H1 (cell line): ENCODE results near the gene DOCK3. TPM values are rescaled to one million over a fixed set of nuclear protein-coding genes. Genes with fewer than 3 reads are reported as not detected.

Source experiments
- CTCF ChIA-PET: fragments of 300-600 bp; sonication (Branson Sonifier 250); formaldehyde crosslinking; loops from one replicate; lab custom pipeline; 2021; ENCODE audit not compliant: partially characterized antibody; lab: Charles Lee
- POLR2A ChIA-PET: fragments of 300-600 bp; sonication (Branson Sonifier 250); formaldehyde crosslinking; loops from one replicate; lab custom pipeline; 2021; ENCODE audit warnings: inconsistent platforms; ENCODE audit not compliant: partially characterized antibody; lab: Charles Lee
- DNase-seq, 2 experiments: peaks; one replicate each; pipeline versions ENCODE4 v3.0.0 to v3.0.0-alpha.2; 2010 to 2022; ENCODE audit warnings: low spot score in 2 of 2, low read depth in 1 of 2, mixed read lengths in 1 of 2
- FAIRE-seq: peaks from 2 replicates; lab custom pipeline; 2011; peaks lifted over from hg19 to GRCh38; lab: Jason Lieb, UNC
- H2AFZ ChIP-seq: 2 replicates; pipeline ENCODE4 v1.8.1; 2012; ENCODE audit warnings: low read length, inconsistent platforms
- H2AK5ac ChIP-seq: 2 replicates; pipeline ENCODE4 v1.6.1; 2013; ENCODE audit warnings: low read depth, low read length
- H2BK120ac ChIP-seq: replicated peaks from 2 replicates; pipeline ENCODE3; 2013; ENCODE audit warnings: low read depth, low read length, inconsistent platforms
- H2BK12ac ChIP-seq: 2 replicates; pipeline ENCODE4 v1.6.1; 2013; ENCODE audit warnings: low read depth, low read length
- H2BK15ac ChIP-seq: 2 replicates; pipeline ENCODE4 v1.6.1; 2013; ENCODE audit warnings: low read length
- H2BK20ac ChIP-seq: 2 replicates; pipeline ENCODE4 v1.6.1; 2013; ENCODE audit warnings: low read length
- H2BK5ac ChIP-seq: 2 replicates; pipeline ENCODE4 v1.6.1; 2013; ENCODE audit warnings: low read depth, low read length
- H3K14ac ChIP-seq: 2 replicates; pipeline ENCODE4 v1.6.1; 2013; ENCODE audit warnings: inconsistent platforms; ENCODE audit not compliant: insufficient read length
- H3K18ac ChIP-seq: 2 replicates; pipeline ENCODE4 v1.6.1; 2013; ENCODE audit warnings: low read length; ENCODE audit errors: extremely low read depth
- H3K23ac ChIP-seq: 2 replicates; pipeline ENCODE4 v1.6.1; 2013; ENCODE audit warnings: inconsistent platforms; ENCODE audit not compliant: insufficient read length
- H3K23me2 ChIP-seq: 2 replicates; pipeline ENCODE4 v1.6.1; 2013; ENCODE audit warnings: low read depth, low read length
- H3K27ac ChIP-seq: 2 replicates; pipeline ENCODE4 v1.6.1; 2011; ENCODE audit warnings: low read depth, low read length, inconsistent platforms
- H3K27me3 ChIP-seq, 4 experiments: replicated peaks in 1 of 4; 1 replicate in 1 of 4; 2 replicates in 3 of 4; pipeline versions ENCODE4 v1.6.1 to v1.8.1; 2011 to 2013; ENCODE audit warnings: low read length in 3 of 4, mild to moderate bottlenecking in 3 of 4, inconsistent platforms in 2 of 4, mixed read lengths in 2 of 4, moderate library complexity in 1 of 4; ENCODE audit not compliant: control insufficient read depth in 3 of 4, insufficient read depth in 3 of 4; ENCODE audit errors: extremely low read depth in 1 of 4
- H3K36me3 ChIP-seq, 4 experiments: 2 replicates each; pipeline versions ENCODE4 v1.6.1 to v1.8.1; 2011 to 2013; ENCODE audit warnings: mild to moderate bottlenecking in 4 of 4, low read length in 3 of 4, moderate library complexity in 2 of 4, control low read depth in 1 of 4, inconsistent platforms in 1 of 4; ENCODE audit not compliant: insufficient read depth in 4 of 4, control insufficient read depth in 2 of 4
- H3K4ac ChIP-seq: replicated peaks from 2 replicates; pipeline ENCODE3; 2013; ENCODE audit warnings: low read length, low read depth, mixed read lengths, inconsistent platforms; ENCODE audit not compliant: insufficient read length
- H3K4me1 ChIP-seq, 4 experiments: replicated peaks in 1 of 4; 1 replicate in 1 of 4; 2 replicates in 3 of 4; pipeline versions ENCODE4 v1.6.1 to v1.8.1; 2011 to 2013; ENCODE audit warnings: low read length in 3 of 4, inconsistent platforms in 2 of 4, mixed read lengths in 1 of 4; ENCODE audit not compliant: insufficient read depth in 4 of 4, control insufficient read depth in 3 of 4
- H3K4me2 ChIP-seq, 2 experiments: 2 replicates each; pipeline versions ENCODE4 v1.6.1 to v1.8.1; 2011 to 2013; ENCODE audit warnings: low read depth in 2 of 2, low read length in 2 of 2, control low read depth in 1 of 2, inconsistent platforms in 1 of 2, mild to moderate bottlenecking in 1 of 2; ENCODE audit not compliant: insufficient read depth in 1 of 2
- H3K4me3 ChIP-seq, 4 experiments: fragments of 200-600, 300-600 bp in 1 of 4; sonication (generic), shearing (Covaris generic), sonication (Bioruptor Twin) in 1 of 4; 2 replicates each; pipeline versions ENCODE4 v1.5.1 to v1.8.1; 2011 to 2016; ENCODE audit warnings: low read length in 4 of 4, low read depth in 3 of 4, control low read depth in 2 of 4, inconsistent platforms in 2 of 4, mild to moderate bottlenecking in 2 of 4, mixed read lengths in 1 of 4, moderate library complexity in 1 of 4; ENCODE audit not compliant: insufficient read depth in 2 of 4; ENCODE audit errors: extremely low read depth in 1 of 4
- H3K56ac ChIP-seq: replicated peaks from 2 replicates; pipeline ENCODE3; 2013; ENCODE audit warnings: low read depth, mild to moderate bottlenecking, mixed read lengths, low read length, inconsistent platforms; ENCODE audit not compliant: insufficient read length
- H3K79me1 ChIP-seq: 2 replicates; pipeline ENCODE4 v1.6.1; 2013; ENCODE audit warnings: low read depth, low read length, control low read depth
- H3K79me2 ChIP-seq, 2 experiments: 2 replicates each; pipeline versions ENCODE4 v1.6.1 to v1.8.1; 2012 to 2013; ENCODE audit warnings: low read length in 2 of 2, mild to moderate bottlenecking in 2 of 2, inconsistent platforms in 1 of 2; ENCODE audit not compliant: insufficient read depth in 2 of 2, control insufficient read depth in 1 of 2
- H3K9ac ChIP-seq, 4 experiments: replicated peaks in 1 of 4; 1 replicate in 1 of 4; 2 replicates in 3 of 4; pipeline versions ENCODE4 v1.6.1 to v1.8.1; 2011 to 2013; ENCODE audit warnings: low read depth in 3 of 4, low read length in 3 of 4, control low read depth in 2 of 4, mild to moderate bottlenecking in 2 of 4, moderate library complexity in 2 of 4, inconsistent platforms in 1 of 4; ENCODE audit errors: extremely low read depth in 1 of 4
- H3K9me3 ChIP-seq, 2 experiments: 2 replicates each; pipeline versions ENCODE4 v1.6.1 to v1.8.1; 2012 to 2013; ENCODE audit warnings: mild to moderate bottlenecking in 2 of 2, moderate library complexity in 2 of 2, control low read depth in 1 of 2, inconsistent platforms in 1 of 2, low read depth in 1 of 2, low read length in 1 of 2, mixed read lengths in 1 of 2; ENCODE audit not compliant: insufficient read depth in 2 of 2
- H4K20me1 ChIP-seq, 2 experiments: replicated peaks in 1 of 2; 2 replicates each; pipeline versions ENCODE3 to v1.8.1; 2011 to 2013; ENCODE audit warnings: inconsistent platforms in 2 of 2, low read length in 2 of 2, mild to moderate bottlenecking in 1 of 2; ENCODE audit not compliant: insufficient read depth in 2 of 2, control insufficient read depth in 1 of 2
- H4K5ac ChIP-seq: 2 replicates; pipeline ENCODE4 v1.6.1; 2013; ENCODE audit warnings: low read length, low read depth, mixed read lengths, inconsistent platforms; ENCODE audit not compliant: insufficient read length
- H4K8ac ChIP-seq: 2 replicates; pipeline ENCODE4 v1.8.0; 2013; ENCODE audit warnings: mild to moderate bottlenecking, moderate library complexity, low read length, inconsistent platforms; ENCODE audit not compliant: insufficient read depth; ENCODE audit errors: extremely low read depth
- H4K91ac ChIP-seq: replicated peaks from 2 replicates; pipeline ENCODE3; 2013; ENCODE audit warnings: low read length, mixed read lengths, inconsistent platforms; ENCODE audit not compliant: insufficient read length
- POLR2AphosphoS5 ChIP-seq: IDR thresholded peaks from 2 replicates; pipeline ENCODE4 v1.6.1; 2011; ENCODE audit warnings: low read depth, low read length
- POU5F1 ChIP-seq: IDR thresholded peaks from 2 replicates; pipeline ENCODE4 v1.6.1; 2011; ENCODE audit warnings: low read depth, mild to moderate bottlenecking, low read length, moderate library complexity
- SP1 ChIP-seq: IDR thresholded peaks from 2 replicates; pipeline ENCODE4 v1.6.1; 2011; ENCODE audit warnings: low read depth, low read length
- TAF7 ChIP-seq: optimal IDR thresholded peaks from 2 replicates; pipeline ENCODE3; 2011; ENCODE audit warnings: low read depth, mild to moderate bottlenecking, inconsistent platforms, low read length, moderate library complexity, borderline replicate concordance
- TEAD4 ChIP-seq: IDR thresholded peaks from 2 replicates; pipeline ENCODE4 v1.6.1; 2012; ENCODE audit warnings: low read depth, low read length, inconsistent platforms, mixed read lengths
- WGBS, 2 experiments: shearing (Covaris generic) in 1 of 2; methylation state at CpG; one replicate each; pipeline versions ENCODE4 v1.1.6 to v1.1.7; 2013 to 2015; ENCODE audit warnings: low lambda C conversion rate in 2 of 2, mixed read lengths in 2 of 2, inconsistent platforms in 1 of 2, low coverage in 1 of 2, missing lambda C conversion rate in 1 of 2; ENCODE audit not compliant: insufficient replicate concordance in 2 of 2, insufficient coverage in 1 of 2, insufficient read length in 1 of 2; ENCODE audit errors: extremely low coverage in 1 of 2, missing lambda C conversion rate in 1 of 2; 5-methylcytosine and 5-hydroxymethylcytosine counted together
- polyA plus RNA-seq, 7 experiments: library from polyadenylated mRNA; depleted of rRNA in 3 of 7; stranded (reverse) in 5 of 7; unstranded in 2 of 7; fragments of >200 nt in 5 of 7; fragments of 200-250 nt in 2 of 7; gene quantifications; 1 replicate in 5 of 7; 2 replicates in 1 of 7; 4 replicates in 1 of 7; pipeline versions ENCODE4 v1.2.1 to v1.2.3, GENCODE V29; 2011 to 2013; ENCODE audit warnings: missing spikeins in 2 of 7, mixed read lengths in 2 of 7
- total RNA-seq: library from RNA; stranded (reverse); fragmentation: NEBNext Ultra II Directional; extraction: Animal tissue kit (Norgen Biotek cat#: 25700); gene quantifications from 2 replicates; pipeline ENCODE4 v1.2.1, GENCODE V29; 2021

DOCK3 gene
- total and polyA plus RNA-seq, 2 of the 8 experiments (the other 6 are each of a cell fraction or from before 2014, with no cell fraction given): 2.7 to 5.0 TPM

- H3K14ac ChIP-seq: no peak overlapping the region
- H3K23ac ChIP-seq: no peak overlapping the region
- no peak overlapping the region for H2AK5ac ChIP-seq
- no peaks in the 10 kb centered on the region for H3K79me1 ChIP-seq
- no peak overlapping the region for H4K5ac ChIP-seq
- H2BK20ac ChIP-seq: no peak overlapping the region
- FAIRE-seq: no peak
- H2BK12ac ChIP-seq: no peak overlapping the region
- no peaks in the 10 kb centered on the region for H3K9me3 ChIP-seq
- H4K20me1 ChIP-seq: no peaks in the 10 kb centered on the region
- H3K56ac ChIP-seq: no peak overlapping the region
- ChIA-PET POLR2A (no interaction called here), CTCF (interaction anchor here (1.7 to 2.2 kb wide), 3 partner anchors 36 to 622 kb away, joined by 3 to 6 read pairs (median 4); no protein-coding TSS in a partner anchor)
- no peak overlapping the region for H2BK5ac ChIP-seq
- H3K23me2 ChIP-seq: no peaks in the 10 kb centered on the region
- H2BK15ac ChIP-seq: no peak overlapping the region
- no peak overlapping the region for H4K8ac ChIP-seq
- H4K91ac ChIP-seq: no peak overlapping the region
- DNase-seq: no peak
- no peaks in the 10 kb centered on the region for H3K4me1 ChIP-seq
- H2BK120ac ChIP-seq: no peak overlapping the region
- no peaks in the 10 kb centered on the region for H3K79me2 ChIP-seq
- H3K36me3 ChIP-seq: no peaks in the 10 kb centered on the region; a peak in 1 of 8 replicates
- H3K27ac ChIP-seq: no peak overlapping the region
- H3K27me3 ChIP-seq: no peaks in the 10 kb centered on the region
- no peak overlapping the region for H3K4me3 ChIP-seq
- no peak overlapping the region for H2AFZ ChIP-seq
- no peak overlapping the region for H3K4ac ChIP-seq
- no peak overlapping the region for H3K18ac ChIP-seq
- WGBS, 2 experiments: 81% methylated on average over 5 of the region's 5 CpGs; no CpG with 5 or more reads in 1 of the 2 experiments
- H3K9ac ChIP-seq: no peak overlapping the region
- H3K4me2 ChIP-seq: no peak overlapping the region
- no peak for TF ChIP-seq SP1
- no peak for TF ChIP-seq TEAD4
- TF ChIP-seq POU5F1: no peak
- TF ChIP-seq TAF7: no peak
- TF ChIP-seq POLR2AphosphoS5: no peak
These were observed 600.5 kb downstream of the DOCK3 start for GRCh38 chr3:51275111-51275805.
